ENCODE measurements around the gene ENDOD1.

Gene ENDOD1

GRCh38 chr11:95078526-95078925 lies 11.1 kb upstream of the ENDOD1 start:
- DNase-seq: no peak

GRCh38 chr11:95081010-95081409 lies 8.6 kb upstream of the ENDOD1 start:
- DNase-seq: no peak

- no peak for DNase-seq
These were observed 8.2 kb upstream of the ENDOD1 start for GRCh38 chr11:95081412-95081811.

DNA sequence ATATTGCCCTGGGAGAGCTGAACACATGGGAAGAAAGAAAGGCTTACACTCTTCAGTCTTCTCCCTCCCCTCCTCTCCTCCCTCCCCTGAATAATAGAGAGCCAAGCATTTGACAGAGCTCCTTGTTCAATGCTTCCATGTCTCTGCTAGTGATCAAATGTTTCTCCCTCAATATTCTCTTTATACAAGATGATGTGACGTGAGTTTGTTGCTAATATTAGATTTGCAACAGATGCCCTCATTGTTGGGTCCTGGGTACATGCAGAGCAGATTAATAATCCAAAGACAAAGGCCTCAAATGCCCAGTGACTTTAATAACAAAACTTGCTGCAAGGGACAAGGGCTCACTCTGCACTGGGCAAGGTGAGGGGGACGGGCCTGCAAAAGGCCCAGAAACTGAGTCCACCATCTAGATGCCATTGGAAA lies 7.1 kb upstream of the ENDOD1 start:
- no peak for DNase-seq

DNA sequence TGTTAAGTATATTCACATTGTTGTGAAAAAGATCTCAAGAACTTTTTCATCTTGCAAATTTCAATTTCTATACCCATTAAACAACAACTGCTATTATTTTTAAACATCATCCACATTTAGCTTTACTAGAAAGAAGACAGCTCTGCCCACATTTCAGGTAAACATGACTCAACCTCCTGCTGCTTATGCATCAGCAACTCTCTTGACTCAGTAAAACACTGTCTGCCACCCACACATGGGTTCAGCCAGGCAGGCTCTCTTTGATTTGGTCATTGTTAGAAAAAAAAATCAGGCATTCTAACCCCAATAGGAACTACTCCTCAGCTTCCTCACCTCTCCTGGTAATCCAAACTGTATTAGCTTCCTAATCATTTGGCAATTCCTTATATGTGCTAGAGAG lies 5.1 kb upstream of the ENDOD1 start:
- DNase-seq: no peak

DNA sequence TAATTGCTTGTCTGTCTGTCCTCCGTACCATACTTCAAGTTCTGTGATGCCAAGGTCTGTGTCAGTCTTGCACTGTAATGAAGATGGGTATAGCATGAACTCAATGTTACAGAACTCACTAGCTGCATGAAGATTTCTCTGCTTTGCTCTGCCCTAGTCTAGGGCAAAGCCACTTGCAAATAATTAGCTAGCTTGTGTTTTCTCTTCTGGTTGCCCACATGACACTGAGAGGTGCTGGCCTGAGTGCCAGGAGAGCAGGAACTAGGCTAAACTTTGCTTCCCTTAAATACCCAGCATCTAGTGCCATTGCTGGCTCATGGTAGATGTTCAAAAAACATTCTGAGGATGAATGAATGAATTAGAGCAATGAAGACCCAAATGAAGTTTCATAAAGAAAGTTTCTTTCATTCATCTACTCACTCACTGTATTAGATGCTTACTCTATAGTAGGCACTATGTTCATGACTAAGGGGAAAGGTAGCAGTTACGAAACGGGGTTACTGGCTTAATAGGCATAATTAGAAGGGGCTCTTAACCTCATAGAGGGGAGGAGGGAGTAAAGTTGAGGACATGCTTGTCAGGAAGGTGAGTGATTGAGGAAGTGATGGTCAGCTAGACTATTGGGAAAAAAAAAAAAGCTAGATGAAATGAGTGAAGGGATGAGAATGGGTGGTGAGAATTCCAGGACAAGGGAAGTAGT lies 4.4 kb upstream of the ENDOD1 start:
- no peak for DNase-seq

- no peak for DNase-seq
These were observed 3.5 kb upstream of the ENDOD1 start for GRCh38 chr11:95086151-95086550.

GRCh38 chr11:95086836-95087570 lies 2.6 kb upstream of the ENDOD1 start:
- DNase-seq: no peak

DNA sequence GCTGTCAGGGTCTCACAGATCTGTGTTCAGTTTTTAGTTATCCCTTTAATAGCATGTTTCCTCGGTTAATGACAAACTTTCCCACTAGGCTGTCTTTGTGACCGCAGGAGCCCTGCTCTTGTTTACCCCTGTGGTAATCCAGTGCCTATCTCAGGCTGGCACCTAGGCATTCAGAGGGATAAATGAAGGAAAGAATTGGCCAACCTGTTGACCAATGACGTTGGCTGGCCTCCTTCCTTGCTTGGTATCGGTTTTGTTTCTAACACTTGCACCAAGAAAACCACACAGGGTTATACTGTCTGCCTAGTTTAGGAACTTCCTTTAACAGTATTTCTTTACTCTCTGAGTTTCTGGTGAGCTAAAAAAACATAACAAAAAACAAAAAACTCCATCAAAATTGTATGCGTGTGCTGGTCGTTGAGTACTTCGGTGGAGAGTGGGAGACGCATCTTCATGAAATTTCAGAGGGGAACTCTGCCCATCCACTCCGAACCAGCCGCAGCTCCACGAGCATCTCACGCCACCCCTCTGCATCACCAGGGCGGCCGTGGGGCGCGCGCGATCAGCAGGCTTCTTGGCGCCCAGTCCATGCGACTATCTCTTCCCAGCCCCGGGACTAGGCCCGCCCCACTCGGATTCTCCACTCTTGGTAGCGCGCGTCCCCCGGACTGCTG lies 563 bp upstream of the ENDOD1 start:
- no peak for DNase-seq

DNA sequence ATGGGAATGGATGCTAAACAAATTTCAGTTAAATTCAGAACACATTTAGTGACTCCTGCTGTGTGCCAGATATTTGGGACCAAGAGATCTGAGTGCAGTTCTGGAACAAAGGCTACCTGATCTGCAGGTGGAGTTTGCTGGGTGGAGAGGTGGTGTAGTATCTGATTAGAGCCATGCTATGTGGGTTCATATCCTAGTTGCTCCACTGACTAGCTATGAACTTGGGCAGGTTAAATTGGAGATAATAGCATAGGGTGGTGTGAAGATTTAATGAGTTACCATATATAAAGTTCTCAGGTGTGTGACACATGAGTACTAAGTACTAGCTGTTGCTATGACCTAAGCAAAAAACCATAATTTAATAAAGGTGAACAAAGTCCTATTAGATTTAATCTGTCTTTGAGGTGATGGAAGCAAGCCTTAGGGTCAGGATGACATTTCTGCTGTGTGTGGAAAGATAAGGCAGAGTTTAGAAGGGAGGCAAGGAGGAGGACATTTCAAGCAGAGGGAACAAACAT lies 2.1 kb downstream of the ENDOD1 start:
- DNase-seq: no peak

DNA sequence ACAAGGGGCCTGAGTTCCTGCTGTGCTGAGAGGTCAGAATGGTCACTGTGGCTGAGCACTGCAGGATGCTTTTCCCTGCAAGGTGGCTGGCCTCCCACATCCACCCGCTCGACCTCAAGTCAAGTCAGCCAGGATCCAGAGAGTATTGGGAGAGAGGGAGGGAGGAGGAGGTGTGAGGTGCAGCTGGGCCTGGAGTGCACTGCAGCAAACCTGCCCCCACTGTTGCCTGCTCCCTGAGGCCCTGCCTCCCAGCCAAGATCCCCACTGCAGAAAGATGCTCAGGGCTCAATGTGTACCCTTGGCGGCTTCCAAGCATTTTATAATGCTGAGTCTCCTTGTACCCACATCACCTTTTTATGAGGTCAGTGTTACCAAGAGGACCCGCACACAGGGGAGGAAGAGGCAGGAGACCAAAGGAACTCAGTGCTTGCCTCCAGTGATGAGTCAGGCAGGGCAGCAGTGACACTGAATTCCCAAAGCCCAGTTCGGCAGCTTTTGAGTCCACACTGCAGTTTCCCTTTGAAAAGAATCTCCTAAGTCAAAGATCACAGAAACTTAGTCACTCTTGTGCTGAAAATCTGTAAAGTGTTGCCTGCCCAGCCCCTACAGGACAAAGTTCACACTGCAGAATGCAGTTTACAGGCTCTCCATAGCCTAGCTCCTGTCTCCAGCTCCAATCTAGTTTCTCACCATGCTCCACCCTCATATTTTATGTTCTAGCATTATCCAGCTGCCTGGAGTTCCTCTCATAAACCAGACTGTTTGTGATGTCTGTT lies 3.1 kb downstream of the ENDOD1 start:
- no peak for DNase-seq

DNA sequence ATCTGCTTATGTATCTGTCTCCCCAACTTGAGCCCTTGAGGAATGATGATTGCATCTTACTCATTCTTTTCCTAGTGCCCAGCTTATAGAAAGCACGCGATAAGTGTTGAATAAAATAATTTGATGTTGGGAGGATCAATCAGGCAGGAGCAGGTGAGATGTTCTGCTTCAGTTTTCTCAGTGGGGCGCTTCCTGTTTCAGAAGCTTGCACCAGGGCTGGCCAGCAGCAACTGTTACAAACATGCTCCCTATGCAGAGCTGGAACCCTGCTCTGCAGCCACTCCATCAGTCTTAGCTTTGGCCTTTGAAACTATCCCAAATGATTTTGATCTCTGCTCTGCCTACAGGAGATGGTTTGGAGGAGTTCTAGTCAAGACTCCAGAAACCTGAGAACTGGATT lies 3.9 kb downstream of the ENDOD1 start:
- no peak for DNase-seq

- no peak for DNase-seq
These were observed 6.4 kb downstream of the ENDOD1 start for GRCh38 chr11:95095858-95096587.

DNA sequence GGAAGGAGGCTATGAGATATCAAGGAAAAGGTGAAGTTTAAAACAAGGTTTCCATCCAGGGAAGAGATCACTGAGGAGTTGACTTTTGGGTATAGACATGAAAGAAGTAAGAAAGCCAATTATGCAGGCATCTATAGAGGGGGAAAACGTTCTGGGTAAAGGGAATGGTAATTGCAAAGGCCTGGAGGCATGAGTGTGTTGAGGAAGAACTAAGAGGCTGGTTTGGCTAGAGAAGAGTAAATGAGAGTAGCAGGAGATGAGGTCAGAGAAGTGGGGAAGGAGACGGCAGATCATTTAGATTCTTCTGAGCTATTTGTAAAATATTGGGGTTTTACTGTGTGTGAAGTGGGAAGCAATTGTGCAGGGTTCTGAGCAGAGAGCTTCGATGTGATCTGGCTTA lies 7.6 kb downstream of the ENDOD1 start:
- no peak for DNase-seq

DNA sequence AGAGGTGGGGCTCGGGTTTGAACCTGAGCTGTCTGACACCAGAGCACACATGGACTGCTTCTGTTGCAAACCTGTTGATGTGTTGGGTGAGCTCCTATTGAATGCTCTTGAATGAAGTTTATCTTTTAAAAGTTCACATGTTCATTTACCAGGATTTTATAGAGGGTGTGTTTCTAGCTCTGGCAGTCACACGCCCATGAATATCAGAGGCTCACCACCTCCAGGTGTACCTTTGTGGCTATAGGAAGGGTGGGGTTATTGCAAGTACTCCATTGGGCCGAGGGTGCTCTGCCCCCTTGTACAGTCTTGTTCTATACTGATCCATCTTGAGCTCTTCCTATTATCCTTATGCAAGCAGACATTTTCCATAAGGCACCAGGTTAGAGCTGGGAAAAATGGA lies 9.2 kb downstream of the ENDOD1 start:
- DNase-seq: no peak

GRCh38 chr11:95100191-95100648 lies 10.6 kb downstream of the ENDOD1 start:
- no peak for DNase-seq

DNA sequence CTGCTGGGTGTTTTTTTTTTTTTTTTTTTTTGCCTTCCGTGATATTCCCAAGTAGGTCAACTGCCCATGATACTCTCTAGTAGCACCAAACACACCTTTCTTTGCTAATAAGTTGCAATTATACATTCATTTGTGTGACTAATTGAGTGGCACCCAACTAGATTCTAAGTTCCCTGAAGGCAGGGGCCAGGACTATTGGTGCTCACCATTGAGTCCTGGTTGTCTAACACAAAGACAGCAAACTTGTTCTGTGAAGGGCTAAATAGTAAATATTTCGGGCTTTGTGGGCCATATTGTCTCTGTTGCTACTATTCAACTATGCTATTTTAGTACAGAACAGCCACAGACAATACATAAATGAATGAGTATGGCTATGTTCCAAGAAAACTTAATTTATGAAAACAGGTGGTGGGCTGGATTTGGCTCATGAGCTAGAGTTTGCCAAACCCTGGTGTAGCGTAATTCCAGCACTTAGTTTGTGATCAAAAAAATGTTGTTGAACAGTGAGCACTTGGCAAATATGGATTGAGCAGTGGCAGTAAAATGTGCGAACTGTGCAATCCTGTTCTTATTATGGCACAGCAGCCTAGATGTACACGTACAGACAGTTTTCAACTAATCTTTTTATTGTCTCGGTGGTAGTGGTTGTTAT lies 11.3 kb downstream of the ENDOD1 start:
- DNase-seq: no peak

DNA sequence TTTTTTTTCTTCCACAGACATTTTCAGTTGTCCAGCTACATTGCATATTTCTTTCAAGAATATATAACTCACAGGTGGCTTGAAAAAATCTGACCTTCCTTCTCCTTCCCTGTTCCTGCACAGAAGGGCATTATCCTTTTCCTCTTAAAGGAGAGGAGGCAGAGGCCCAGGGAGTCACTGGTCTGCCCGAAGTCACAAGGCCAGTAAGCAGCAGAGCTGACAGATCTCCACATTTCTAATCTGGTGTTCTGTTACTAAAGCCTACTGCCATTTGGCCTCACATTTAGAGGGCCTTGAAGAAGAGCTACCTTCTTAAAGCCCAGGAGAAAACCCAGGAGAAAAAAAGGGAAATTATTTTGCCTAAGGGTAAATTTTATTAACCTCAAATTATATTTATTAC lies 12.3 kb downstream of the ENDOD1 start:
- no peak for DNase-seq

DNA sequence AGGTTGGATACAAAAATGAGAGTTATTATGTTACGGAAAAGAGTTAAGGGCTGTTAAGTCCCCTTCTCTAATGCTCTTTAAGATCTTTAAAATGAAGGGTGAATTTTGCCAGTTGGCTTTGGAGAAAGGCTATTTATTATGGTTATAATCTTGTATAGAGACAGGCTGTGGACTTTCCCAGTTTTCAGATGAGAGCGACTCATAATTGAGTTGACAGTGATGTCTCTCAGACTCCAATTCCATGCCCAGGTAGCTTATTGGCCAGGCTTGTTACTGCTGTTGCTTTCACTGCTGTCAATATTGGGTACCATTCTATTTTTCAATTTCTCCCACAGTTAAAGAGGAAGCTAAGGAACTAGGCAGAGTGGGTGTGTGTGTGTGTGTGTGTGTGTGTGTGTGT lies 13.1 kb downstream of the ENDOD1 start:
- DNase-seq: no peak

- DNase-seq: no peak
These were observed 14.1 kb downstream of the ENDOD1 start for GRCh38 chr11:95103701-95104100.

GRCh38 chr11:95104121-95104830 lies 14.6 kb downstream of the ENDOD1 start:
- no peak for DNase-seq
